Mesenchymal stem cell (in vitro differentiated cells and primary cell): ENCODE measurements around the gene MAPK1.

ENCODE experiments used
- DNase-seq: peaks from one replicate; pipeline ENCODE4 v3.0.0-alpha.2; 2013
- H2AFZ ChIP-seq: one replicate; pipeline ENCODE4 v1.6.1; 2013; ENCODE audit warnings: low read depth, mild to moderate bottlenecking, control low read depth, inconsistent platforms, low read length, moderate library complexity
- H2AK5ac ChIP-seq: 2 replicates; pipeline ENCODE4 v1.6.1; 2013; ENCODE audit warnings: low read length, moderate library complexity, mild to moderate bottlenecking, inconsistent platforms; ENCODE audit not compliant: severe bottlenecking
- H2BK120ac ChIP-seq: one replicate; pipeline ENCODE4 v1.6.1; 2013; ENCODE audit warnings: low read depth, mild to moderate bottlenecking, inconsistent platforms, low read length, moderate library complexity
- H2BK12ac ChIP-seq, 2 experiments: one replicate each; pipeline ENCODE4 v1.6.1; 2013; ENCODE audit warnings: inconsistent platforms in 2 of 2, low read length in 2 of 2, mild to moderate bottlenecking in 2 of 2, moderate library complexity in 2 of 2, control low read depth in 1 of 2
- H2BK15ac ChIP-seq: one replicate; pipeline ENCODE4 v1.6.1; 2013; ENCODE audit warnings: mild to moderate bottlenecking, low read depth, inconsistent platforms; ENCODE audit not compliant: poor library complexity, severe bottlenecking
- H2BK5ac ChIP-seq: 2 replicates; pipeline ENCODE4 v1.6.1; 2013; ENCODE audit warnings: low read depth, mild to moderate bottlenecking, low read length, control low read depth, inconsistent platforms; ENCODE audit not compliant: poor library complexity, severe bottlenecking
- H3K14ac ChIP-seq, 2 experiments: one replicate each; pipeline ENCODE4 v1.6.1; 2013; ENCODE audit warnings: inconsistent platforms in 2 of 2, low read length in 2 of 2, control low read depth in 1 of 2, mild to moderate bottlenecking in 1 of 2, moderate library complexity in 1 of 2
- H3K18ac ChIP-seq, 2 experiments: one replicate each; pipeline ENCODE4 v1.6.1; 2013; ENCODE audit warnings: inconsistent platforms in 2 of 2, low read length in 2 of 2, control low read depth in 1 of 2, low read depth in 1 of 2, mild to moderate bottlenecking in 1 of 2
- H3K23ac ChIP-seq, 2 experiments: one replicate each; pipeline ENCODE4 v1.6.1; 2013; ENCODE audit warnings: inconsistent platforms in 2 of 2, low read length in 2 of 2, mild to moderate bottlenecking in 2 of 2, moderate library complexity in 2 of 2, control low read depth in 1 of 2
- H3K27ac ChIP-seq: 2 replicates; pipeline ENCODE4 v1.5.1; 2013; ENCODE audit warnings: mild to moderate bottlenecking, moderate library complexity, low read length, control low read depth, inconsistent platforms; ENCODE audit not compliant: poor library complexity, severe bottlenecking
- H3K27me3 ChIP-seq, 2 experiments: 2 replicates each; pipeline versions ENCODE4 v1.6.1 to v1.7.0; 2013; ENCODE audit warnings: low read length in 2 of 2, mild to moderate bottlenecking in 2 of 2, moderate library complexity in 2 of 2, control low read depth in 1 of 2, inconsistent platforms in 1 of 2; ENCODE audit not compliant: control insufficient read depth in 1 of 2, insufficient read depth in 1 of 2
- H3K36me3 ChIP-seq, 2 experiments: 2 replicates each; pipeline versions ENCODE4 v1.6.1 to v1.7.0; 2013; ENCODE audit warnings: low read length in 2 of 2, control low read depth in 1 of 2, inconsistent platforms in 1 of 2, low read depth in 1 of 2, mild to moderate bottlenecking in 1 of 2; ENCODE audit not compliant: insufficient read depth in 2 of 2, control insufficient read depth in 1 of 2
- H3K4ac ChIP-seq, 2 experiments: one replicate each; pipeline ENCODE4 v1.6.1; 2013; ENCODE audit warnings: inconsistent platforms in 2 of 2, low read length in 2 of 2, mild to moderate bottlenecking in 2 of 2, moderate library complexity in 2 of 2, control low read depth in 1 of 2, low read depth in 1 of 2
- H3K4me1 ChIP-seq: 2 replicates; pipeline ENCODE4 v1.6.1; 2013; ENCODE audit warnings: low read depth, low read length, control low read depth; ENCODE audit not compliant: control insufficient read depth, insufficient read depth
- H3K4me2 ChIP-seq: 2 replicates; pipeline ENCODE4 v1.6.1; 2013; ENCODE audit warnings: low read length, mild to moderate bottlenecking, inconsistent platforms; ENCODE audit not compliant: poor library complexity, severe bottlenecking
- H3K4me3 ChIP-seq, 2 experiments: 2 replicates each; pipeline versions ENCODE4 v1.5.1 to v1.7.0; 2013; ENCODE audit warnings: low read length in 2 of 2, mild to moderate bottlenecking in 2 of 2, control low read depth in 1 of 2, low read depth in 1 of 2; ENCODE audit not compliant: insufficient read depth in 1 of 2
- H3K79me1 ChIP-seq: replicated peaks from 2 replicates; pipeline ENCODE4 v1.6.1; 2013; ENCODE audit warnings: mild to moderate bottlenecking, control low read depth, low read length, inconsistent platforms; ENCODE audit not compliant: poor library complexity, severe bottlenecking
- H3K9ac ChIP-seq: 2 replicates; pipeline ENCODE4 v1.7.0; 2013; ENCODE audit warnings: mild to moderate bottlenecking, low read length, moderate library complexity
- H3K9me3 ChIP-seq: 2 replicates; pipeline ENCODE4 v1.7.0; 2013; ENCODE audit warnings: mild to moderate bottlenecking, low read length; ENCODE audit not compliant: control insufficient read depth
- H4K8ac ChIP-seq: one replicate; pipeline ENCODE4 v1.6.1; 2013; ENCODE audit warnings: inconsistent platforms, mild to moderate bottlenecking, low read length, moderate library complexity
- H4K91ac ChIP-seq: one replicate; pipeline ENCODE4 v1.6.1; 2013; ENCODE audit warnings: mild to moderate bottlenecking, low read length, inconsistent platforms
- WGBS: methylation state at CpG from one replicate; pipeline ENCODE4 v1.1.7; 2013; ENCODE audit warnings: mixed read lengths; 5-methylcytosine and 5-hydroxymethylcytosine counted together

Gene MAPK1

DNA sequence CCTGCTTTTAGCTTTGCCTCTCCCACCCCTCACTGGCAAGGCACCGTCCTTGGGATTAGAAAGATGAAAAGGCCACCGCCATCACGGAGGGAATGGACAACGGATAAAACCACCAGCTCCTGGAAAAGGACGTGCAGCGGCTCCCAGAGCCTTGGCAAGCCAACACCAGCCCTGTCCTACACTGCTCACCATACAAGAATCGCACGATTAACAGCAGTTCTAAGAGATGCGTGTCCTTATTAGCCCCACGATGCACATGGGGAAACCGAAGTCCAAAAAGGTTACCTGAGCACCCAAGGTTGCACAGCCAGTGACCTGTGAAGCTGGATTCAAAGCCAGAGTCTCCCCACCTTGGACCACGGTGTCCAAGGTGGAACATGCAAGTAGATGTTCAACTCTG, 139.2 kb downstream of the MAPK1 start:
- no peak overlapping the region for H2BK120ac ChIP-seq
- DNase-seq, result no peak
- H3K23ac ChIP-seq, result no peak overlapping the region
- no peak overlapping the region for H2AFZ ChIP-seq
- no peak overlapping the region for H3K4me2 ChIP-seq
- H3K79me1 ChIP-seq, result no peaks in the 10 kb centered on the region
- H2AK5ac ChIP-seq, result no peak overlapping the region
- H2BK15ac ChIP-seq, result no peak overlapping the region
- no peak overlapping the region for H3K4ac ChIP-seq
- H2BK5ac ChIP-seq, result no peak overlapping the region
- no peak overlapping the region for H4K8ac ChIP-seq
- H3K4me3 ChIP-seq, result no peak overlapping the region
- H3K27me3 ChIP-seq, result peaks cover 21 to 40% of the 10 kb centered on the region in 2 experiments
- H3K14ac ChIP-seq, result no peak overlapping the region
- no peak overlapping the region for H4K91ac ChIP-seq
- peaks cover 5% of the 10 kb centered on the region for H3K4me1 ChIP-seq
- H3K27ac ChIP-seq, result no peak overlapping the region
- H3K9ac ChIP-seq, result no peak overlapping the region
- 77% methylated on average over 12 of the region's 12 CpGs for WGBS
- no peaks in the 10 kb centered on the region for H3K36me3 ChIP-seq
- H3K9me3 ChIP-seq, result no peaks in the 10 kb centered on the region
- no peak overlapping the region for H2BK12ac ChIP-seq
- H3K18ac ChIP-seq, result no peak overlapping the region

GRCh38 chr22:21727768-21728167, 139.7 kb downstream of the MAPK1 start:
- Histone ChIP-seq H3K9ac (no peak overlapping the region), H2BK120ac (no peak overlapping the region), H3K79me1 (no peaks in the 10 kb centered on the region), H3K4ac (no peak overlapping the region), H4K91ac (no peak overlapping the region), H3K36me3 (no peaks in the 10 kb centered on the region), H3K23ac (no peak overlapping the region), H2BK5ac (no peak overlapping the region), H2BK12ac (no peak overlapping the region), H2AFZ (no peak overlapping the region), H4K8ac (no peak overlapping the region), H3K27me3 (peaks cover 21 to 35% of the 10 kb centered on the region in 2 experiments), H3K14ac (no peak overlapping the region), H3K27ac (no peak overlapping the region), H3K9me3 (no peaks in the 10 kb centered on the region), H3K18ac (no peak overlapping the region), H2BK15ac (no peak overlapping the region), H3K4me1 (peaks cover 5% of the 10 kb centered on the region), H3K4me2 (no peak overlapping the region), H2AK5ac (no peak overlapping the region), H3K4me3 (no peak overlapping the region)
- 94% methylated on average over 8 of the region's 10 CpGs for WGBS
- DNase-seq, result no peak

GRCh38 chr22:21727159-21727558, 140.3 kb downstream of the MAPK1 start:
- Histone ChIP-seq H2AK5ac (no peak overlapping the region), H3K9ac (no peak overlapping the region), H3K27me3 (peaks cover 21 to 33% of the 10 kb centered on the region in 2 experiments), H3K18ac (no peak overlapping the region), H3K4ac (no peak overlapping the region), H2AFZ (no peak overlapping the region), H4K8ac (no peak overlapping the region), H3K4me3 (no peak overlapping the region), H2BK5ac (no peak overlapping the region), H3K27ac (no peak overlapping the region), H4K91ac (no peak overlapping the region), H2BK12ac (no peak overlapping the region), H3K4me2 (no peak overlapping the region), H2BK120ac (no peak overlapping the region), H2BK15ac (no peak overlapping the region), H3K23ac (no peak overlapping the region), H3K79me1 (no peaks in the 10 kb centered on the region), H3K14ac (no peak overlapping the region), H3K36me3 (no peaks in the 10 kb centered on the region), H3K9me3 (no peaks in the 10 kb centered on the region), H3K4me1 (peaks cover 7% of the 10 kb centered on the region)
- no peak for DNase-seq
- 86% methylated on average over 2 of the region's 4 CpGs for WGBS

DNA sequence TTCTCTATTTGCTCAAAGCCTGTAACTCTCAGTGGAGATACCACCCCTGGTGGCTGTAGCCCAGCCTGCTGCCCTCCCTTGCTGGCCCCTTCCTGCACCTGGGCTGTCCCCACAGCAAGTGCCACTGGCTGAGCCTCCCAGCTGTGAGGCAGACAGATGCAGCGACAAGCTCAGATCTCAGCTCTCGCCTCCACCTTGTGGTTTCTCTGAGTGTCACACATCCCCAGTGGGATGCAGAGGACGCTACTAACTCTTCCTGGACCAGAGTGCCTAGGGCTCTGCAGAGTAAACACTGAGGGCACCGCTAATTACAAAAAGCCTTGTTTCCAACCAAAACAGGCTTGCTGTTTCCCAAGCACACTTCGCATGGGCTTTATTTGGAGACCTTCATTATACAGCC, 140.8 kb downstream of the MAPK1 start:
- H2AFZ ChIP-seq, result no peak overlapping the region
- H3K4ac ChIP-seq, result no peak overlapping the region
- no peak overlapping the region for H4K8ac ChIP-seq
- no peak overlapping the region for H2BK120ac ChIP-seq
- no peak overlapping the region for H4K91ac ChIP-seq
- H3K14ac ChIP-seq, result no peak overlapping the region
- no peak overlapping the region for H2BK5ac ChIP-seq
- H2BK15ac ChIP-seq, result no peak overlapping the region
- H3K18ac ChIP-seq, result no peak overlapping the region
- no peak overlapping the region for H3K4me2 ChIP-seq
- no peak overlapping the region for H3K4me3 ChIP-seq
- no peaks in the 10 kb centered on the region for H3K9me3 ChIP-seq
- no peak overlapping the region for H2AK5ac ChIP-seq
- peak; percentile 30 for DNase-seq
- no peak overlapping the region for H3K27ac ChIP-seq
- no peak overlapping the region for H2BK12ac ChIP-seq
- 28% methylated on average over 5 of the region's 5 CpGs for WGBS
- no peaks in the 10 kb centered on the region for H3K36me3 ChIP-seq
- H3K27me3 ChIP-seq, result peaks cover 21 to 30% of the 10 kb centered on the region in 2 experiments
- no peak overlapping the region for H3K23ac ChIP-seq
- peaks cover 7% of the 10 kb centered on the region for H3K4me1 ChIP-seq
- no peak overlapping the region for H3K9ac ChIP-seq
- no peaks in the 10 kb centered on the region for H3K79me1 ChIP-seq
